AG08395 (cell line): ENCODE measurements around the gene SLC39A13.

Source experiments
- DNase-seq: peaks from one replicate; pipeline ENCODE4 v3.0.0; 2012; ENCODE audit warnings: mixed read lengths, low spot score

The SLC39A13 gene

GRCh38 chr11:47453365-47453764 is 45.0 kb downstream of the SLC39A13 start:
- DNase-seq, result no peak

DNA sequence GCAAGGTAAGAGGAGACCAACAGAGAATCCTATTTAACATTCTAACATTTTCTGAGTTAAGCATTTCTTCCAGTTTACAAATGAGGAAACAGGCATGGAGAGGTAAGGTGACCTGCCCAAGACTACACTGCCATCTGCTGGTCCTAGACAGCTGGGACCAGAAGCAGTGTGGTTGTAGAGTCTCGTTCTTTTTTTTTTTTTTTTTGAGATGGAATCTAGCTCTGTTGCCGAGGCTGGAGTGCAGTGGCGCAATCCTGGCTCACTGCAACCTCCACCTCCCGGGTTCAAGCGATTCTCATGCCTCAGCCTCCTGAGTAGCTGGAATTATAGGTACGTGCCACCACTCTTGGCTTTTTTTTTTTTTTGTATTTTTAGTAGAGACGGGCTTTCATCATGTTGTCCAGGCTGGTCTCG is 45.9 kb downstream of the SLC39A13 start:
- DNase-seq, result peak; percentile 82

- DNase-seq, result no peak
Observed at GRCh38 chr11:47460571-47461235, 52.3 kb downstream of the SLC39A13 start.

GRCh38 chr11:47461876-47462275 is 53.5 kb downstream of the SLC39A13 start:
- DNase-seq, result no peak

DNA sequence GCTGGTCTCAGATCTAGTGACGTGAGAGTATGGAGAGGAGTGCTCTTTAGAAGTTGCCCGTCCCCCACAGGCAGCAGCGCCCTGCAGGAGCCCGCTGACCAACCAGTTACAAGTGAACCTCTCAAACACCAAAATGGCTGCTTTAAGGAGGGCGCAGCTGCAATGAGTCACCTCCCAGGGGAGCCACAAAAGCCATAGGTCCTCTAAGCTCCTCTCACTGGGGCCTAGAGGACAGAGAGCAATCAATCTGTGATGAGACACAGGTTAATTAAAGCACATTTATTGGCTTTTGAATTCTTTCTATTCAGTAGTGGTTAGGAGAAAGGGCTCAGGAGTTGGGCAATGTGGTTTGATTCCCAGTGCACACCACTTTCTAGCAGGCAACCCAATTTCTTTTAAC is 56.1 kb downstream of the SLC39A13 start:
- DNase-seq, result no peak
